ENCODE data around the gene EML6.

The EML6 gene

GRCh38 chr2:54758951-54759350, 35.5 kb downstream of the EML6 start:
- DNase-seq, result no peak

DNA sequence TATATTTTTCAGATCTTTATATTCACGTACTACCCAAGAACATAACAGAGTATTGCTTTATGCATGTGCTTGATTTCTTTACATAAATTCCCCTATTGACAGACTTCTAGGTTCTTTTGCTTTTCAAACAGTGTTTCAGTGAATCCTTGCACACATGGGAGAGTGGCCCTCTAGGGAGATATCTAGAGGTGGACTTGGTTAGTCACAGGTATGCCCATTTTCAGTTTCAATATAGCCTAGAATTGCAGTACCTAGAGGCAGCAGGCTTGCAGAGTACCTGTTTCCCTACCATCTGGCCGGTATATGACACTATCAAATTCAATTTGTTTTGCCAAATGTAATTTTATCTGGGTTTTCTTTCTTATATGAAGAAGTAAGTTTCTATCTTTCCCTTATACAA, 36.8 kb downstream of the EML6 start:
- DNase-seq, result no peak

- DNase-seq, result peak; percentile 13
These were observed 40.3 kb downstream of the EML6 start for GRCh38 chr2:54763636-54764291.

DNA sequence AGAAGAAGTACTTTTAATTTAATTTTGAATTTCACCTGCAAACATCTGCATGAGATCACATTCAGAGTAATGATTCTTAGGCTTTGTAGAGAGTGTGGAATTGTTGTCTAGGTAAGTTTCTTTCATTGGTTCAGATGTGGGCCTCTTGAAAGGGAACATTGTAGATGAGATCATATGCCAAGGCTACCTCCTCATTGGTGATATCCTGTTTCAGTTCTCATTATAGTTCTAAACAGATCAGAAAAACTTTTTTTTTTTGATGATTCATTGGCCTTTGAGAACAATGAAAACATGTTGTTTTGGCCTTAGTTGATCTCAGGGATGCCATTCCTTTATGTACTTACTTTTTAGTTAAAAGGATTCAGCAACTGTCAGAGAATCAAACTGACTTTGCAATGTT, 44.5 kb downstream of the EML6 start:
- no peak for DNase-seq

GRCh38 chr2:54768772-54769428, 45.4 kb downstream of the EML6 start:
- DNase-seq, result no peak

DNA sequence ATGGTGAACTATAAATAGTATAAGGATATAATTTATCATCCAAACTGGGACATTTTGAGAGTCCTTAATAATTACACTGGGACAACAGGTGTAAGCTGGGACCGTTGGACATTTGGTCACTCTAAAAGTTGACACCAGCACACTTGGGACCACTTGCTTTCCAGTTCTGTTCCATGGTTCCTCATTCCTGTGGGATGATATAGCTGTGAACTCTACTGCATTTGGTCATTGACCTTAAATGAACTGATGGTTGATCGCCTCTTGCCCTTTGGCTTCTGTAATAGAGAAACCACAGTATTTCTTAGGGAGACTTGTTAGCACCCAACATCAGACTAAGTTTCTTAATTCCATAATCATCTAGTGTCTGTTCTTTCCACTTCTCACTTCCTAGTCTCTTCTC, 46.7 kb downstream of the EML6 start:
- DNase-seq, result no peak

GRCh38 chr2:54770676-54771075, 47.2 kb downstream of the EML6 start:
- no peak for DNase-seq

DNA sequence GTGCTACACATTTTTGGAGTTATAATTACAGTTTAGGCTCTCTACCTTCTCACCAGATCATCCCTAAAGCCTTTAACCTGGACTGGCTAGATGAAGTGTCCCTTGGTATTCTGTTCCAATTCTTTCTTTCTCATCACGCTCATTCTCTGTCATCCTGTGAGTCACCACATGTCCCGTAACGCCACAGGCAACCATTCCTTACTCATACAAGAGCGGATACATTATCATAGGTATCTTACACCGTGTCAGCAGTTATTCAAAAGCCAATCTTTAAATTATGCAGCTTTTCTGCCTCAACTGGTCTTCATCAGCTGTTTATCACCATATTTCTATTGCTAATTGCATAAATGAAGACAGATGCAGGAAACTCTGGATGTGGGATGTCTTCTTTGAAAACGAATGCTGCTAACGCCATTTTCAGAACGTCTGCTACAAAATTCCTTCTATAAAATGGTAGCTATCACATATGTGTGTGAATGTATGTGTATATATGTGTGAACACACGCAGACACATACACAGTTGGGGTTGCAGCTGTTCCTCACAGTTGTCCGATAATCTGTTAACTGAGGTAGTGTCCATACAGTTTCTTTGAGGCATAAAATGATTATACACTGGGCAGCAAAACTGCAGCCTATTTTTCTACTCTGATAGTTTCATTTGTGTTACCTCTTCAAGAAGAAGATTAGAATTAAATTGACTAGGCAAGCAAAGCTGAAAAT, 47.9 kb downstream of the EML6 start:
- DNase-seq, result no peak

- no peak for DNase-seq
These were observed 48.6 kb downstream of the EML6 start for GRCh38 chr2:54772110-54772509.

DNA sequence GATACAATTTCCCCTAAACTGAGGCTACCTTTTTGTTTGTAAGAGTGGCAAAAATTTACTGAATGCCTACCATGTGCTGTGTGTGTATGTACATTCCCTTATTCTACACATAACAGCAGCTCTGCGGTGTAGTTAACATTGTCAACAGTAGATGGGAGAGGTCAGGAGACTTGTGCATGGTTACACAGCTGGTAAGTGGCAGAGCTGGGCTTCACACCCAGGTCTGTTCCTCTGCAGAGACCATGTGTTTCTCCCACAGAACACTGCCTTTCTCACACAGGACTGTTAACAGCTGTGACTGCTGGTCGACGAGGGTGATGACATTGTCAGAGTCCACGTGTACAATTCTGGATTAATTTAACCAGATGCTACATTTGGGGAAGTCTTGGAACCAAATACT, 49.1 kb downstream of the EML6 start:
- DNase-seq, result no peak

DNA sequence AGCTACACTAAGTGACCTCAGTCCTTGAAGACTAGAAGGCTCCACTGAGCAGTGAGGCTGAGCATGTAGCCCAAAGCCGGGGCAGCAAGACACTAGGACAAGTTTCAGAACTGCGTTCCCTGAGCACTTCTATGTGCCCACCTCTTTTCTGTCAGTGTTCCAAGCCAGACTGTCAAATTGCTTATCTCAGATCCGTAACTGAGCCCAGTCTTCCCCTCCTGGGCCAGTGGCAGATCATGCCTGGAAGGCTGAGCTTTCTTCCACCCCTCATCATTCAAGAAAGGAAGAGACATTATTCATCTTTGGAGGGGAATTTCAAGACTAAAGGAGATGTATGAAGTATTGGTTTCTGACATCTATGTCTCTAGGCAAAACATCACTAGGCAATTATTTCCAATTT, 49.8 kb downstream of the EML6 start:
- DNase-seq, result no peak

DNA sequence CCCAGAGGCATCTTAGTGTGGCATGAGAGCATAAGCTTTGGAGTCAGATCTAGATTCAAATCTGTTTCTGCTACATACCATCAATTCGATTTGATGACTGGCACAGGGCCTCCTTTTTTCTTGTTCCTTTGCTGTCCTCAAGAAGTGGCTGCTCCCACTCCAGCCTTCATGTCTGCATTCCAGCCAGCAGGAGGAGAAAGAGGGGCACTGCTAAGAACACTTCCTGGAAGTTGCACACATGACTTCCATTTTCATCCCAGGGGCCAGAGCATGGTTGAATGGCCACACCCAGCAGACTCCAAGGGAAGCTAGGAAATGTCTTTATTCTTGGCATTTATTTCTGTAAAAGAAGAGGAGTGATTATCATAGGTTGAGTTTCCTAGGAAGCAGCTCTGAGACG, 50.4 kb downstream of the EML6 start:
- DNase-seq, result no peak

DNA sequence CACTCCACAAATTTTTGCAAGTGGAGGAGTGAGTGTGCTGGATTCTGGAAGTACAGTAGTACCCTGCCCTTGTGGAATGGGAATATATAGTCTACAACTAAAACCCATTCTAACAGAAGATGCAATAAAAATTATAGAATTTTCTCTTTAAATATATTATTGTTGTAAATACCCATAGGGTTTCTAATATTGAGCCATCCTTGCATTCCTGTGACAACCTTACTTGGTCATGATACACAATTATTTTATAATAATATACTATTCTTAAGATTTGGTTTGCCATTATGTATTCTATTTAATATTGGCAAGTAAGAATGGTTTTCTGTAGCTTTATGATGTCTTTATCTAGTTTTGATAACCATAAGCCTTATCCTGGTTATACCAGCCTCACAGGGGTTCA, 52.2 kb downstream of the EML6 start:
- DNase-seq, result no peak

DNA sequence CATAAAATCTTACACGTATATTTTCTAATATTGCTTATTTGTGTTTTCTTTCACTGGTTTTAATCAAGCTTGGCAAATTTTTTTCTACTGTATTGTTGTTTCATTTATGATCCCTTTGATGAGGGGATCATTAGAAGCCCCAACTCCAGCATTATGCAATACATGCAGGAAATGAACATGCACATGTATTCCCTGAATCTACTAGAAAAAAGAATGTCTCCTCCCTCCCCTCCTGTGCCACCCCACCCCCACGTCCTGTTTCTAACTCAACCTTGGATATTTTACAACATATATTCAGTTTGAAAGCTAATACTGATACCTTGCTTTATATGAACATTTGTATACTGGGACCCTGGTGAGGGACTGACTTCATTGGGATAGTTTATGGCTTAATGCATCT, 53.0 kb downstream of the EML6 start:
- no peak for DNase-seq

- DNase-seq, result no peak
These were observed 59.9 kb downstream of the EML6 start for GRCh38 chr2:54783349-54783748.

GRCh38 chr2:54787270-54787669, 63.8 kb downstream of the EML6 start:
- DNase-seq, result no peak

DNA sequence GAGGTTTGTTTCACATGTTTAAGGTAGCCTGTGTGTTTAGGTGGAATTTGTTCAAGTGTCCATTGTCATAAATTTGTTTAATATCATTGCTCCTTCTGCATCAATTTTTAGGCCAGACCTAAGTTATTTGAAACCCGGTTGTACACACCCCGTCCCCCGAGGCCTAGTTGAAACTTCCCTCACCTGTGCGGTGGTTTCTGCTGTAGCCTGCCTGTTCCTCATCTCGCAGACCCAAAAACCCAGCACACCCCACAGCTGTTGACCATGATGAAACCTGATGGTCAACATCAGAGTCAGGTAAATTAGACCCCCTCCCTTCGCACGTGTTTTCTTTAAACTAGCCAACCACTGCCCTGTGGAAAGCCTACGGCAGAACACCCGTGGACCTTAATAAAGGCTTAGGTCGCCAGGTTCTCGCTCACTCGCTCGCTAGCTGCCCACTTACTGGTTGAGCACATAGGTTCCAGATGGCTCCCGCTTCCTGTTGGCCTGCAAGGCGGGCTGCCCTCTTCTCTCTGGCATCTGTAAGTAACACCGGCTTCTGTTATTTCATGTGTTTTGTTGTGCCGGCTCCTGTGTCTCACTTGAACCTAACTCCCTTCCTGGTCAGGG, 64.4 kb downstream of the EML6 start:
- DNase-seq, result no peak

DNA sequence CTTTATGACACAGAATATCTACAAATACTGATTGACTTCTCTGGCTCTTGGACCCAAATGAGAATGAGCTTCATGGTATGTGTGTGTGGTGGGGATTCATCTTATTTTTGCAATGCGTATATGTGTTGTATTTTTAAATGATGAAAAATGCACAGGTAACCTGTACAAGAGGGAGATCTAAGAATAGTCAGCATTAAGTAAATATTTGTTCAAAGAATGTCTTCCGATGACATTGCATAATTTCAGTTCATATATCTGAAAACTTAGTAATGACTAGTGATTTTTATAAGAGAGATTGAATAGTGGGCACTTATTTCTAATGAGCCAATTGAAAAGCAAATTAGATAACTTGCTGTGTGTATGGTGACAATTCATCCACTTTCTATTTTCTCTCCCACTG, 66.4 kb downstream of the EML6 start:
- DNase-seq, result no peak

- no peak for DNase-seq
These were observed 68.4 kb downstream of the EML6 start for GRCh38 chr2:54791831-54792230.

GRCh38 chr2:54797307-54797706, 73.8 kb downstream of the EML6 start:
- no peak for DNase-seq

GRCh38 chr2:54801352-54801751, 77.9 kb downstream of the EML6 start:
- DNase-seq, result no peak

DNA sequence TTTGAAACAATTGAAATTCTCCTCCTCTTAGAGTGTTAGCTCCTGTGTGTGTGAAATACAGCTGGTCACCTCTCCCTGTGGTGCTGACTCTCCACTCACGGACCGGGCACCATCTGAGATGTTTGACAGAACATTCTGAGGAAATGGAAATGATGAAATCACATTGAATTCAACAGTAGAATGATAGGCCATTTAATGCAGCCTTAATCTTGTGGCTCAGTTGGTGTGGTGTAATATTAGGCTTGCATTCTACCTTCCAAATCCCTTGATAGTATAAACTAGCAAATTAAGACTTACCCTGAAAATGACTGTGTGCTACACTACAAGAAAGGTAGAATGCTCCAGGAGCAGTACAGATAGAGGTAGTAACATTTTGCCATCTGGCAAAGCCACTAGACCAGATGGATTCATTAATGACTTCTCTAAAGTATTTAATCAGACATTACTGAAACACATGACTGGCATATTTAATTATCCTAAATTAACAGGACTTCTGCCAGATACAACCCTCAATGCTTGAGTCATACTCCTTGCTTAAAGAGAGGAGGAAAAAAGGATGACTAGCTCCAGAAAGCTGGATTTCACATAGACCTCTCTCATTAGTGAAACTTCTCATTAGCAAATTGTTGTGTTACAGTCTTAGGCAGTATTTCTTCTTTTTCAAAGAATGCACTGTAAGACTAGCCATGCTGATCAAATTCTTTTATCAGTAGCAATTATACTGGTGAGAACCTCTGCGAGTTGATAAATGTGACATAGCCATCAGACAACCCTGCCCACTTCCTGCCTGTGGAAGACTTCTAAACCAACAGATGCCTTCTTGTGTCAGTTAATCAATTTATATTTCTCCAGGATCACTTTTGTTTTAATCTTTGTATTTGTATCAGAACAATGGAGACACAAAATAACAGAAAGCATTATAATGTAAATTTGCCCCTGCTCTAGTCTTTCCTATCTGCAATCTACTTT, 80.6 kb downstream of the EML6 start:
- DNase-seq, result no peak

- DNase-seq, result no peak
These were observed 81.8 kb downstream of the EML6 start for GRCh38 chr2:54805255-54805654.
